HepG2 (cell line): Measurements from ENCODE around the gene RRM2. TPM values are rescaled to one million over a fixed set of nuclear protein-coding genes. Genes with fewer than 3 reads are reported as not detected.

Experiments
- FOXP1 ChIP-seq, 2 experiments: fragments of 450-650 bp in 1 of 2; IDR thresholded peaks; 2 replicates each; pipeline ENCODE4 v1.6.1; 2017 to 2018; ENCODE audit warnings: antibody characterized with exemption in 1 of 2
- GLI4 ChIP-seq: sonication (generic); formaldehyde crosslinking; IDR thresholded peaks from 2 replicates; pipeline ENCODE4 v1.5.1; 2020; ENCODE audit warnings: missing genetic modification reagents, mild to moderate bottlenecking, moderate library complexity, borderline replicate concordance
- JUND ChIP-seq: sonication (generic); formaldehyde crosslinking; IDR thresholded peaks from 2 replicates; pipeline ENCODE4 v1.8.0; 2022; ENCODE audit warnings: mild to moderate bottlenecking, missing genetic modification reagents
- MTA1 ChIP-seq: sonication (generic); formaldehyde crosslinking; IDR thresholded peaks from 2 replicates; pipeline ENCODE4 v1.4.0; 2020; ENCODE audit warnings: missing genetic modification reagents, mild to moderate bottlenecking, borderline replicate concordance
- TARDBP ChIP-seq: sonication (generic); formaldehyde crosslinking; IDR thresholded peaks from 2 replicates; pipeline ENCODE4 v1.8.0; 2022; ENCODE audit warnings: mild to moderate bottlenecking, missing genetic modification reagents
- TOPORS ChIP-seq: sonication (generic); formaldehyde crosslinking; IDR thresholded peaks from 2 replicates; pipeline ENCODE4 v1.8.0; 2023; ENCODE audit warnings: mild to moderate bottlenecking, missing genetic modification reagents
- ZNF138 ChIP-seq: sonication (generic); formaldehyde crosslinking; IDR thresholded peaks from 2 replicates; pipeline ENCODE4 v1.5.0; 2020; ENCODE audit warnings: mild to moderate bottlenecking, low read depth, missing genetic modification reagents
- ZNF225 ChIP-seq: sonication (generic); formaldehyde crosslinking; IDR thresholded peaks from 2 replicates; pipeline ENCODE4 v1.4.0; 2020; ENCODE audit warnings: mild to moderate bottlenecking, missing genetic modification reagents
- ZNF781 ChIP-seq: sonication (generic); formaldehyde crosslinking; IDR thresholded peaks from 2 replicates; pipeline ENCODE4 v1.5.1; 2020; ENCODE audit warnings: borderline replicate concordance, mild to moderate bottlenecking, missing genetic modification reagents; ENCODE audit errors: not compliant biosample characterization
- ZSCAN31 ChIP-seq: sonication (generic); formaldehyde crosslinking; IDR thresholded peaks from 2 replicates; pipeline ENCODE4 v1.5.0; 2020; ENCODE audit warnings: low read depth, mild to moderate bottlenecking, missing genetic modification reagents
- polyA plus RNA-seq, 8 experiments: library from polyadenylated mRNA; depleted of rRNA in 3 of 8; stranded (reverse) in 7 of 8; unstranded in 1 of 8; fragments of >200 nt; fragmentation: Illumina TruSeq in 4 of 8; extraction: Trizol in 4 of 8; gene quantifications; 2 replicates each; pipeline versions ENCODE4 v1.2.1 to v1.2.3, GENCODE V29; 2011 to 2016; ENCODE audit warnings: low read depth in 4 of 8, missing spikeins in 1 of 8, mixed read lengths in 1 of 8; ENCODE audit not compliant: insufficient read depth in 1 of 8
- total RNA-seq, 5 experiments: library from RNA; depleted of rRNA; stranded (reverse); fragments of >200 nt; fragmentation: Illumina TruSeq; extraction: Trizol; gene quantifications; 2 replicates each; pipeline ENCODE4 v1.2.3, GENCODE V29; 2016; ENCODE audit warnings: low read depth in 1 of 5
- TF ChIP-seq, protein P1 (sequence below): sonication (generic); formaldehyde crosslinking; IDR thresholded peaks from 2 replicates; pipeline ENCODE4 v1.8.0; 2022; ENCODE audit warnings: mild to moderate bottlenecking, missing genetic modification reagents, borderline replicate concordance
- TF ChIP-seq, protein P2 (sequence below): sonication (generic); formaldehyde crosslinking; IDR thresholded peaks from 2 replicates; pipeline ENCODE4 v1.4.0; 2020; ENCODE audit warnings: mild to moderate bottlenecking, missing genetic modification reagents, borderline replicate concordance
- TF ChIP-seq, protein P3 (sequence below): sonication (generic); formaldehyde crosslinking; IDR thresholded peaks from 2 replicates; pipeline ENCODE4 v1.4.0; 2020; ENCODE audit warnings: mild to moderate bottlenecking, missing genetic modification reagents, borderline replicate concordance
- TF ChIP-seq, protein P4 (sequence below): sonication (generic); formaldehyde crosslinking; IDR thresholded peaks from 2 replicates; pipeline ENCODE4 v1.4.0; 2020; ENCODE audit warnings: missing genetic modification reagents, borderline replicate concordance
- TF ChIP-seq, protein P5 (sequence below): sonication (generic); formaldehyde crosslinking; IDR thresholded peaks from 2 replicates; pipeline ENCODE4 v1.5.0; 2020; ENCODE audit warnings: missing genetic modification reagents, mild to moderate bottlenecking, borderline replicate concordance
- TF ChIP-seq, protein P6 (sequence below): sonication (generic); formaldehyde crosslinking; IDR thresholded peaks from 2 replicates; pipeline ENCODE4 v1.4.0; 2020; ENCODE audit warnings: mild to moderate bottlenecking, low read depth, missing genetic modification reagents

The RRM2 gene
- total and polyA plus RNA-seq, 2 of the 13 experiments (the other 11 are each of a cell fraction or from before 2014, with no cell fraction given): 31.3 to 150 TPM

DNA sequence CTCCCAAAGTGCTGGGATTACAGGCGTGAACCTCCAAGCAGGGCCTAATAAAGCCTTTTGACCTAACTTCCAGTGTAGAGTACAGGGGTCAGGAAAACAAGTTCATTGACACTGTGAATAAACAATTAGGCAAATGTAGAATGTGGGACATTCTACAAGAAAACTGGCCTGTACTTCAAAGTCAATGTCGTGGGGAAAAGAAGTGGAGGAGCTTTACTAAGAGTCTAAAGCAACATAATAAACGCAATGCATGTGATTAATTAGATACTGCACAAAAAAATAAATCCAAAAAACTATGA is 3.6 kb upstream of the RRM2 start (continued):
- TF ChIP-seq, protein P1, sequence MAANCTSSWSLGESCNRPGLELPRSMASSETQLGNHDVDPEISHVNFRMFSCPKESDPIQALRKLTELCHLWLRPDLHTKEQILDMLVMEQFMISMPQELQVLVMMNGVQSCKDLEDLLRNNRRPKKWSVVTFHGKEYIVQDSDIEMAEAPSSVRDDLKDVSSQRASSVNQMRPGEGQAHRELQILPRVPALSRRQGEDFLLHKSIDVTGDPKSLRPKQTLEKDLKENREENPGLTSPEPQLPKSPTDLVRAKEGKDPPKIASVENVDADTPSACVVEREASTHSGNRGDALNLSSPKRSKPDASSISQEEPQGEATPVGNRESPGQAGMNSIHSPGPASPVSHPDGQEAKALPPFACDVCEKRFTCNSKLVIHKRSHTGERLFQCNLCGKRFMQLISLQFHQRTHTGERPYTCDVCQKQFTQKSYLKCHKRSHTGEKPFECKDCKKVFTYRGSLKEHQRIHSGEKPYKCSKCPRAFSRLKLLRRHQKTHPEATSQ (CRISPR knock-in tag): no peak
- no peak for TF ChIP-seq MTA1 (CRISPR knock-in tag)
- TF ChIP-seq, protein P2, sequence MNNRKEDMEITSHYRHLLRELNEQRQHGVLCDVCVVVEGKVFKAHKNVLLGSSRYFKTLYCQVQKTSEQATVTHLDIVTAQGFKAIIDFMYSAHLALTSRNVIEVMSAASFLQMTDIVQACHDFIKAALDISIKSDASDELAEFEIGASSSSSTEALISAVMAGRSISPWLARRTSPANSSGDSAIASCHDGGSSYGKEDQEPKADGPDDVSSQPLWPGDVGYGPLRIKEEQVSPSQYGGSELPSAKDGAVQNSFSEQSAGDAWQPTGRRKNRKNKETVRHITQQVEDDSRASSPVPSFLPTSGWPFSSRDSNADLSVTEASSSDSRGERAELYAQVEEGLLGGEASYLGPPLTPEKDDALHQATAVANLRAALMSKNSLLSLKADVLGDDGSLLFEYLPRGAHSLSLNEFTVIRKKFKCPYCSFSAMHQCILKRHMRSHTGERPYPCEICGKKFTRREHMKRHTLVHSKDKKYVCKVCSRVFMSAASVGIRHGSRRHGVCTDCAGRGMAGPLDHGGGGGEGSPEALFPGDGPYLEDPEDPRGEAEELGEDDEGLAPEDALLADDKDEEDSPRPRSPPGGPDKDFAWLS: no peak
- peak; percentile 53; the same call in 1 of the 2 replicates for TF ChIP-seq TARDBP (CRISPR knock-in tag)
- TF ChIP-seq, protein P3, sequence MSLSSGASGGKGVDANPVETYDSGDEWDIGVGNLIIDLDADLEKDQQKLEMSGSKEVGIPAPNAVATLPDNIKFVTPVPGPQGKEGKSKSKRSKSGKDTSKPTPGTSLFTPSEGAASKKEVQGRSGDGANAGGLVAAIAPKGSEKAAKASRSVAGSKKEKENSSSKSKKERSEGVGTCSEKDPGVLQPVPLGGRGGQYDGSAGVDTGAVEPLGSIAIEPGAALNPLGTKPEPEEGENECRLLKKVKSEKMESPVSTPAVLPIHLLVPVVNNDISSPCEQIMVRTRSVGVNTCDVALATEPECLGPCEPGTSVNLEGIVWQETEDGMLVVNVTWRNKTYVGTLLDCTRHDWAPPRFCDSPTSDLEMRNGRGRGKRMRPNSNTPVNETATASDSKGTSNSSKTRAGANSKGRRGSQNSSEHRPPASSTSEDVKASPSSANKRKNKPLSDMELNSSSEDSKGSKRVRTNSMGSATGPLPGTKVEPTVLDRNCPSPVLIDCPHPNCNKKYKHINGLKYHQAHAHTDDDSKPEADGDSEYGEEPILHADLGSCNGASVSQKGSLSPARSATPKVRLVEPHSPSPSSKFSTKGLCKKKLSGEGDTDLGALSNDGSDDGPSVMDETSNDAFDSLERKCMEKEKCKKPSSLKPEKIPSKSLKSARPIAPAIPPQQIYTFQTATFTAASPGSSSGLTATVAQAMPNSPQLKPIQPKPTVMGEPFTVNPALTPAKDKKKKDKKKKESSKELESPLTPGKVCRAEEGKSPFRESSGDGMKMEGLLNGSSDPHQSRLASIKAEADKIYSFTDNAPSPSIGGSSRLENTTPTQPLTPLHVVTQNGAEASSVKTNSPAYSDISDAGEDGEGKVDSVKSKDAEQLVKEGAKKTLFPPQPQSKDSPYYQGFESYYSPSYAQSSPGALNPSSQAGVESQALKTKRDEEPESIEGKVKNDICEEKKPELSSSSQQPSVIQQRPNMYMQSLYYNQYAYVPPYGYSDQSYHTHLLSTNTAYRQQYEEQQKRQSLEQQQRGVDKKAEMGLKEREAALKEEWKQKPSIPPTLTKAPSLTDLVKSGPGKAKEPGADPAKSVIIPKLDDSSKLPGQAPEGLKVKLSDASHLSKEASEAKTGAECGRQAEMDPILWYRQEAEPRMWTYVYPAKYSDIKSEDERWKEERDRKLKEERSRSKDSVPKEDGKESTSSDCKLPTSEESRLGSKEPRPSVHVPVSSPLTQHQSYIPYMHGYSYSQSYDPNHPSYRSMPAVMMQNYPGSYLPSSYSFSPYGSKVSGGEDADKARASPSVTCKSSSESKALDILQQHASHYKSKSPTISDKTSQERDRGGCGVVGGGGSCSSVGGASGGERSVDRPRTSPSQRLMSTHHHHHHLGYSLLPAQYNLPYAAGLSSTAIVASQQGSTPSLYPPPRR: peak; percentile 39; the same call in 1 of the 2 replicates
- no peak for TF ChIP-seq GLI4 (CRISPR knock-in tag)
- TF ChIP-seq, protein P4, sequence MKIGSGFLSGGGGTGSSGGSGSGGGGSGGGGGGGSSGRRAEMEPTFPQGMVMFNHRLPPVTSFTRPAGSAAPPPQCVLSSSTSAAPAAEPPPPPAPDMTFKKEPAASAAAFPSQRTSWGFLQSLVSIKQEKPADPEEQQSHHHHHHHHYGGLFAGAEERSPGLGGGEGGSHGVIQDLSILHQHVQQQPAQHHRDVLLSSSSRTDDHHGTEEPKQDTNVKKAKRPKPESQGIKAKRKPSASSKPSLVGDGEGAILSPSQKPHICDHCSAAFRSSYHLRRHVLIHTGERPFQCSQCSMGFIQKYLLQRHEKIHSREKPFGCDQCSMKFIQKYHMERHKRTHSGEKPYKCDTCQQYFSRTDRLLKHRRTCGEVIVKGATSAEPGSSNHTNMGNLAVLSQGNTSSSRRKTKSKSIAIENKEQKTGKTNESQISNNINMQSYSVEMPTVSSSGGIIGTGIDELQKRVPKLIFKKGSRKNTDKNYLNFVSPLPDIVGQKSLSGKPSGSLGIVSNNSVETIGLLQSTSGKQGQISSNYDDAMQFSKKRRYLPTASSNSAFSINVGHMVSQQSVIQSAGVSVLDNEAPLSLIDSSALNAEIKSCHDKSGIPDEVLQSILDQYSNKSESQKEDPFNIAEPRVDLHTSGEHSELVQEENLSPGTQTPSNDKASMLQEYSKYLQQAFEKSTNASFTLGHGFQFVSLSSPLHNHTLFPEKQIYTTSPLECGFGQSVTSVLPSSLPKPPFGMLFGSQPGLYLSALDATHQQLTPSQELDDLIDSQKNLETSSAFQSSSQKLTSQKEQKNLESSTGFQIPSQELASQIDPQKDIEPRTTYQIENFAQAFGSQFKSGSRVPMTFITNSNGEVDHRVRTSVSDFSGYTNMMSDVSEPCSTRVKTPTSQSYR (CRISPR knock-in tag): no peak
- TF ChIP-seq ZNF225 (CRISPR knock-in tag): no peak
- TF ChIP-seq, protein P5, sequence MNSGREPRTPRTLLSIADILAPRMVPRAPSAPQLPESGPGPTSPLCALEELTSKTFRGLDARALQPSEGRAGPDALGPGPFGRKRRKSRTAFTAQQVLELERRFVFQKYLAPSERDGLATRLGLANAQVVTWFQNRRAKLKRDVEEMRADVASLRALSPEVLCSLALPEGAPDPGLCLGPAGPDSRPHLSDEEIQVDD: no peak
- no peak for TF ChIP-seq ZNF781 (CRISPR knock-in tag)
- TF ChIP-seq TOPORS (CRISPR knock-in tag): no peak
- no peak for TF ChIP-seq FOXP1 (IDR thresholded peaks at IDR 0.05)
- peak; percentile 72; the same call in 1 of the 2 replicates for TF ChIP-seq FOXP1 (CRISPR knock-in tag; IDR thresholded peaks at IDR 0.05)
- no peak for TF ChIP-seq ZSCAN31 (CRISPR knock-in tag)
- TF ChIP-seq JUND: no peak
- TF ChIP-seq, protein P6, sequence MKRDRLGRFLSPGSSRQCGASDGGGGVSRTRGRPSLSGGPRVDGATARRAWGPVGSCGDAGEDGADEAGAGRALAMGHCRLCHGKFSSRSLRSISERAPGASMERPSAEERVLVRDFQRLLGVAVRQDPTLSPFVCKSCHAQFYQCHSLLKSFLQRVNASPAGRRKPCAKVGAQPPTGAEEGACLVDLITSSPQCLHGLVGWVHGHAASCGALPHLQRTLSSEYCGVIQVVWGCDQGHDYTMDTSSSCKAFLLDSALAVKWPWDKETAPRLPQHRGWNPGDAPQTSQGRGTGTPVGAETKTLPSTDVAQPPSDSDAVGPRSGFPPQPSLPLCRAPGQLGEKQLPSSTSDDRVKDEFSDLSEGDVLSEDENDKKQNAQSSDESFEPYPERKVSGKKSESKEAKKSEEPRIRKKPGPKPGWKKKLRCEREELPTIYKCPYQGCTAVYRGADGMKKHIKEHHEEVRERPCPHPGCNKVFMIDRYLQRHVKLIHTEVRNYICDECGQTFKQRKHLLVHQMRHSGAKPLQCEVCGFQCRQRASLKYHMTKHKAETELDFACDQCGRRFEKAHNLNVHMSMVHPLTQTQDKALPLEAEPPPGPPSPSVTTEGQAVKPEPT (CRISPR knock-in tag): no peak
- no peak for TF ChIP-seq ZNF138
